ENCODE data around the gene BTRC. TPM values are rescaled to one million over a fixed set of nuclear protein-coding genes. Genes with fewer than 3 reads are reported as not detected.
"Not testable (repeated sequence)": the region's sequence is repeated elsewhere in the genome, so short reads cannot be mapped to it uniquely, and the experiment has no call there.

Gene BTRC
- total and polyA plus RNA-seq, 4 donors, result 3.1 to 16.4 (median 9.3) TPM

- no peak overlapping the region for H3K4me3 ChIP-seq
- H3K9ac ChIP-seq (ENCODE audit: insufficient read depth in 1 of 2, low read length in 2 of 2), result no peak overlapping the region
- no peak overlapping the region for H3K27ac ChIP-seq (ENCODE audit: low read depth in 1 of 2, low read length in 1 of 2)
- no peak for TF ChIP-seq CTCF (IDR thresholded peaks at IDR 0.05; ENCODE audit: control extremely low read depth, extremely low read depth)
- DNase-seq (no peak), ATAC-seq (ENCODE audit: insufficient read depth, low FRiP score) (no peak)
- 71 to 81% methylated on average over 2 of the region's 2 CpGs for WGBS, 2 donors
- no peaks in the 10 kb centered on the region for H3K4me1 ChIP-seq (ENCODE audit: control insufficient read depth in 5 of 5, insufficient read depth in 5 of 5, low read length in 5 of 5)
- H3K9me3 ChIP-seq (ENCODE audit: control insufficient read depth in 4 of 4, insufficient read depth in 3 of 4, low read length in 3 of 4), result peaks cover 0 to 2% (median 0%) of the 10 kb centered on the region in 4 donors
- H3K36me3 ChIP-seq (ENCODE audit: control insufficient read depth in 4 of 4, insufficient read depth in 4 of 4, low read length in 4 of 4), result no peaks in the 10 kb centered on the region
- H3K27me3 ChIP-seq (ENCODE audit: control insufficient read depth in 3 of 3, insufficient read depth in 3 of 3, low read length in 2 of 3), result no peaks in the 10 kb centered on the region
Observed at GRCh38 chr10:101323495-101323894, 30.5 kb upstream of the BTRC start.

- WGBS, 2 donors, result 90 to 100% methylated on average over 1 of the region's 1 CpG
- H3K27ac ChIP-seq (ENCODE audit: low read depth in 1 of 2, low read length in 1 of 2); H3K4me1 ChIP-seq (ENCODE audit: control insufficient read depth in 5 of 5, insufficient read depth in 5 of 5, low read length in 5 of 5); H3K4me3 ChIP-seq; DNase-seq; H3K9ac ChIP-seq (ENCODE audit: insufficient read depth in 1 of 2, low read length in 2 of 2); H3K36me3 ChIP-seq (ENCODE audit: control insufficient read depth in 4 of 4, insufficient read depth in 4 of 4, low read length in 4 of 4); H3K9me3 ChIP-seq (ENCODE audit: control insufficient read depth in 4 of 4, insufficient read depth in 3 of 4, low read length in 3 of 4); ATAC-seq (ENCODE audit: insufficient read depth, low FRiP score); H3K27me3 ChIP-seq (ENCODE audit: control insufficient read depth in 3 of 3, insufficient read depth in 3 of 3, low read length in 2 of 3): not testable (repeated sequence)
Observed at GRCh38 chr10:101327454-101327853, 26.5 kb upstream of the BTRC start.

GRCh38 chr10:101329341-101330032 lies 24.5 kb upstream of the BTRC start:
- Histone ChIP-seq H3K9ac (ENCODE audit: insufficient read depth in 1 of 2, low read length in 2 of 2) (no peak overlapping the region), H3K27ac (ENCODE audit: low read depth in 1 of 2, low read length in 1 of 2) (no peak overlapping the region), H3K36me3 (ENCODE audit: control insufficient read depth in 4 of 4, insufficient read depth in 4 of 4, low read length in 4 of 4) (no peaks in the 10 kb centered on the region), H3K4me1 (ENCODE audit: control insufficient read depth in 5 of 5, insufficient read depth in 5 of 5, low read length in 5 of 5) (no peaks in the 10 kb centered on the region), H3K9me3 (ENCODE audit: control insufficient read depth in 4 of 4, insufficient read depth in 3 of 4, low read length in 3 of 4) (peaks cover 0 to 2% (median 0%) of the 10 kb centered on the region in 4 donors), H3K4me3 (no peak overlapping the region), H3K27me3 (ENCODE audit: control insufficient read depth in 3 of 3, insufficient read depth in 3 of 3, low read length in 2 of 3) (peaks cover 0 to 10% (median 0%) of the 10 kb centered on the region in 3 donors)
- 83 to 93% methylated on average over 3 of the region's 3 CpGs for WGBS, 2 donors
- TF ChIP-seq CTCF (IDR thresholded peaks at IDR 0.05; ENCODE audit: control extremely low read depth, extremely low read depth), result no peak
- ATAC-seq (ENCODE audit: insufficient read depth, low FRiP score) (no peak), DNase-seq (no peak)

GRCh38 chr10:101330231-101330630 lies 23.7 kb upstream of the BTRC start:
- Histone ChIP-seq H3K4me1 (ENCODE audit: control insufficient read depth in 5 of 5, insufficient read depth in 5 of 5, low read length in 5 of 5) (no peaks in the 10 kb centered on the region), H3K36me3 (ENCODE audit: control insufficient read depth in 4 of 4, insufficient read depth in 4 of 4, low read length in 4 of 4) (no peaks in the 10 kb centered on the region), H3K9me3 (ENCODE audit: control insufficient read depth in 4 of 4, insufficient read depth in 3 of 4, low read length in 3 of 4) (peaks cover 0 to 2% (median 0%) of the 10 kb centered on the region in 4 donors), H3K4me3 (no peak overlapping the region), H3K9ac (ENCODE audit: insufficient read depth in 1 of 2, low read length in 2 of 2) (no peak overlapping the region), H3K27ac (ENCODE audit: low read depth in 1 of 2, low read length in 1 of 2) (no peak overlapping the region), H3K27me3 (ENCODE audit: control insufficient read depth in 3 of 3, insufficient read depth in 3 of 3, low read length in 2 of 3) (peaks cover 0 to 10% (median 0%) of the 10 kb centered on the region in 3 donors)
- no peak for TF ChIP-seq CTCF (IDR thresholded peaks at IDR 0.05; ENCODE audit: control extremely low read depth, extremely low read depth)
- no peak for DNase-seq
- no peak for ATAC-seq (ENCODE audit: insufficient read depth, low FRiP score)
- 85 to 91% methylated on average over 4 of the region's 4 CpGs for WGBS, 2 donors

Measured in lung (tissue), 12 donors.